CD14-positive monocyte (primary cell): ENCODE results near the gene APBA3. TPM values are rescaled to one million over a fixed set of nuclear protein-coding genes. Genes with fewer than 3 reads are reported as not detected.

Experiments
- DNase-seq, 3 donors: peaks; one replicate each; pipeline ENCODE4 v3.0.0-alpha.2; 2011 to 2022
- H2AFZ ChIP-seq: 2 replicates; pipeline ENCODE4 v1.6.0; 2012; ENCODE audit warnings: mild to moderate bottlenecking, low read depth, low read length, inconsistent platforms; ENCODE audit not compliant: insufficient read depth, poor library complexity, severe bottlenecking
- H3K27ac ChIP-seq, 2 donors: 1 replicate in 1 of 2; 2 replicates in 1 of 2; pipeline ENCODE4 v1.5.1; 2012 to 2013; ENCODE audit warnings: low read length in 2 of 2, control low read depth in 1 of 2, inconsistent platforms in 1 of 2, low read depth in 1 of 2, mild to moderate bottlenecking in 1 of 2
- H3K27me3 ChIP-seq, 2 donors: one replicate each; pipeline versions ENCODE4 v1.6.0 to v1.6.1; 2011 to 2013; ENCODE audit warnings: low read length in 2 of 2; ENCODE audit not compliant: control insufficient read depth in 2 of 2, insufficient read depth in 2 of 2
- H3K36me3 ChIP-seq, 2 donors: replicated peaks in 1 of 2; 1 replicate in 1 of 2; 2 replicates in 1 of 2; pipeline versions ENCODE4 v1.5.1 to v1.6.1; 2012 to 2013; ENCODE audit warnings: low read length in 2 of 2, control low read depth in 1 of 2, inconsistent platforms in 1 of 2, mild to moderate bottlenecking in 1 of 2; ENCODE audit not compliant: insufficient read depth in 2 of 2, control insufficient read depth in 1 of 2
- H3K4me1 ChIP-seq, 2 donors: 1 replicate in 1 of 2; 2 replicates in 1 of 2; pipeline versions ENCODE4 v1.5.1 to v1.6.1; 2012 to 2013; ENCODE audit warnings: low read length in 2 of 2, control low read depth in 1 of 2, inconsistent platforms in 1 of 2, mild to moderate bottlenecking in 1 of 2, moderate library complexity in 1 of 2; ENCODE audit not compliant: insufficient read depth in 2 of 2, control insufficient read depth in 1 of 2
- H3K4me2 ChIP-seq: replicated peaks from 2 replicates; pipeline ENCODE3; 2012; ENCODE audit warnings: low read length, moderate library complexity, mild to moderate bottlenecking; ENCODE audit not compliant: poor library complexity, severe bottlenecking; ENCODE audit errors: extremely low read depth
- H3K4me3 ChIP-seq, 3 experiments: fragments of 200-600 bp in 1 of 3; sonication (generic) in 1 of 3; replicated peaks in 1 of 3; 1 replicate in 2 of 3; 2 replicates in 1 of 3; pipeline ENCODE4 v1.5.1; 2011 to 2013; ENCODE audit warnings: low read length in 3 of 3, mild to moderate bottlenecking in 3 of 3, control low read depth in 2 of 3, low read depth in 2 of 3, inconsistent platforms in 1 of 3, moderate library complexity in 1 of 3
- H3K79me2 ChIP-seq: 2 replicates; pipeline ENCODE4 v1.6.0; 2012; ENCODE audit warnings: mild to moderate bottlenecking, control low read depth, inconsistent platforms, low read length, moderate library complexity; ENCODE audit not compliant: insufficient read depth
- H3K9ac ChIP-seq: 2 replicates; pipeline ENCODE4 v1.6.0; 2017; ENCODE audit warnings: low read length, mild to moderate bottlenecking; ENCODE audit not compliant: insufficient read depth, poor library complexity, severe bottlenecking
- H3K9me3 ChIP-seq, 2 donors: replicated peaks in 1 of 2; 1 replicate in 1 of 2; 2 replicates in 1 of 2; pipeline versions ENCODE4 v1.5.1 to v1.6.1; 2012 to 2013; ENCODE audit warnings: low read length in 2 of 2, control low read depth in 1 of 2; ENCODE audit not compliant: control insufficient read depth in 1 of 2, insufficient read depth in 1 of 2
- H4K20me1 ChIP-seq: 2 replicates; pipeline ENCODE4 v1.6.0; 2012; ENCODE audit warnings: mild to moderate bottlenecking, low read length, control low read depth, moderate library complexity; ENCODE audit not compliant: insufficient read depth
- H3K27ac Mint-ChIP-seq, 7 donors: one replicate each; pipeline ENCODE4 v1.8.0; 2020; ENCODE audit warnings: mild to moderate bottlenecking in 7 of 7, mixed read lengths in 7 of 7, moderate library complexity in 6 of 7, inconsistent platforms in 2 of 7
- H3K27me3 Mint-ChIP-seq, 3 donors: one replicate each; pipeline ENCODE4 v1.8.0; 2021 to 2022; ENCODE audit warnings: low read depth in 3 of 3, mild to moderate bottlenecking in 3 of 3, mixed read lengths in 3 of 3, moderate library complexity in 3 of 3, inconsistent platforms in 1 of 3
- H3K36me3 Mint-ChIP-seq, 2 donors: one replicate each; pipeline ENCODE4 v1.8.0; 2020; ENCODE audit warnings: mixed read lengths in 2 of 2, inconsistent platforms in 1 of 2, mild to moderate bottlenecking in 1 of 2
- H3K4me1 Mint-ChIP-seq: one replicate; pipeline ENCODE4 v1.8.0; 2020; ENCODE audit warnings: mild to moderate bottlenecking, mixed read lengths
- H3K4me3 Mint-ChIP-seq, 2 donors: one replicate each; pipeline ENCODE4 v1.8.0; 2020; ENCODE audit warnings: mild to moderate bottlenecking in 2 of 2, mixed read lengths in 2 of 2, moderate library complexity in 1 of 2
- H3K9me3 Mint-ChIP-seq, 7 donors: one replicate each; pipeline ENCODE4 v1.8.0; 2020 to 2022; ENCODE audit warnings: mixed read lengths in 7 of 7, mild to moderate bottlenecking in 6 of 7, moderate library complexity in 6 of 7, inconsistent platforms in 2 of 7
- CTCF ChIP-seq: fragments of 200-600 bp; IDR thresholded peaks from one replicate; pipeline ENCODE4 v1.8.0; 2022; ENCODE audit warnings: antibody characterized with exemption, mild to moderate bottlenecking
- WGBS: methylation state at CpG from one replicate; pipeline ENCODE4 v1.1.5; 2013; ENCODE audit warnings: missing lambda C conversion rate; ENCODE audit not compliant: insufficient coverage; 5-methylcytosine and 5-hydroxymethylcytosine counted together
- intact Hi-C, 2 donors: fragments of 100-400 bp; cut with micrococcal nuclease; formaldehyde crosslinking; loops; one replicate each; pipeline versions ENCODE4 v1.15.0 to v1.15.1; 2023
- polyA plus RNA-seq, 3 donors: library from polyadenylated mRNA; depleted of rRNA in 1 of 3; unstranded in 2 of 3; stranded (reverse) in 1 of 3; fragments of 300-500 nt in 2 of 3; fragments of >200 nt in 1 of 3; fragmentation: Illumina TruSeq in 2 of 3; gene quantifications; 1 replicate in 2 of 3; 2 replicates in 1 of 3; pipeline ENCODE4 v1.2.3, GENCODE V29; 2012 to 2021

APBA3 gene
- polyA plus RNA-seq, 3 donors = 14.5 to 23.1 (median 16.1) TPM

- H2AFZ ChIP-seq = peak overlapping the region; percentile 50
- WGBS = 0% methylated on average over 43 of the region's 47 CpGs
- peak overlapping the region; percentile 34 to 78 for H3K4me3 Mint-ChIP-seq
- intact Hi-C loops = no loop called here
- H3K27ac ChIP-seq = no peak overlapping the region
- no peaks in the 10 kb centered on the region for H4K20me1 ChIP-seq
- no peak for TF ChIP-seq CTCF
- H3K36me3 Mint-ChIP-seq = peaks cover 1 to 7% of the 10 kb centered on the region in 2 donors
- peaks cover 7 to 15% of the 10 kb centered on the region in 2 donors for H3K4me1 ChIP-seq
- H3K27me3 ChIP-seq = peaks cover 0 to 13% of the 10 kb centered on the region in 2 donors
- H3K4me2 ChIP-seq = peak overlapping the region; percentile 76
- peaks cover 16 to 32% (median 17%) of the 10 kb centered on the region in 3 donors for H3K27me3 Mint-ChIP-seq
- peaks cover 19 to 32% (median 24%) of the 10 kb centered on the region in 7 donors for H3K9me3 Mint-ChIP-seq
- no peaks in the 10 kb centered on the region for H3K79me2 ChIP-seq
- peaks cover 22 to 32% of the 10 kb centered on the region in 2 donors for H3K9me3 ChIP-seq
- peak overlapping the region in 1 of 3 experiments; percentile 64 for H3K4me3 ChIP-seq
- peaks cover 9% of the 10 kb centered on the region for H3K4me1 Mint-ChIP-seq
- H3K9ac ChIP-seq = no peak overlapping the region
- no peak for DNase-seq
- H3K36me3 ChIP-seq = no peaks in the 10 kb centered on the region
- no peak overlapping the region for H3K27ac Mint-ChIP-seq
Observed at GRCh38 chr19:3785451-3785937, 24.0 kb upstream of the APBA3 start.

- Mint-ChIP-seq H3K4me1 (peaks cover 9% of the 10 kb centered on the region), H3K27ac (peak overlapping the region in 1 of 7 donors; percentile 52), H3K27me3 (peaks cover 16 to 30% (median 17%) of the 10 kb centered on the region in 3 donors), H3K9me3 (peaks cover 19 to 35% (median 23%) of the 10 kb centered on the region in 7 donors), H3K36me3 (peaks cover 1 to 7% of the 10 kb centered on the region in 2 donors), H3K4me3 (peak overlapping the region; percentile 60 to 78)
- no peak overlapping the region for H3K9ac ChIP-seq
- H3K4me3 ChIP-seq = peak overlapping the region in 1 of 3 experiments; percentile 64
- intact Hi-C loops = no loop called here
- no peak overlapping the region for H3K27ac ChIP-seq
- no peaks in the 10 kb centered on the region for H3K79me2 ChIP-seq
- no peaks in the 10 kb centered on the region for H4K20me1 ChIP-seq
- no peaks in the 10 kb centered on the region for H3K36me3 ChIP-seq
- peak in 1 of 3 donors; percentile 36 for DNase-seq
- peak overlapping the region; percentile 76 for H3K4me2 ChIP-seq
- WGBS = 25% methylated on average over 21 of the region's 25 CpGs
- H3K4me1 ChIP-seq = peaks cover 7 to 15% of the 10 kb centered on the region in 2 donors
- no peak for TF ChIP-seq CTCF
- H3K9me3 ChIP-seq = peaks cover 22 to 32% of the 10 kb centered on the region in 2 donors
- peak overlapping the region; percentile 50 for H2AFZ ChIP-seq
- peaks cover 0 to 13% of the 10 kb centered on the region in 2 donors for H3K27me3 ChIP-seq
Observed at GRCh38 chr19:3784607-3785450, 23.3 kb upstream of the APBA3 start.
